Large intestine (tissue), 3 donors: ENCODE results near the gene TET2. TPM values are rescaled to one million over a fixed set of nuclear protein-coding genes. Genes with fewer than 3 reads are reported as not detected.
"Not testable (repeated sequence)": the region's sequence is repeated elsewhere in the genome, so short reads cannot be mapped to it uniquely, and the experiment has no call there.

Experiments
- DNase-seq, 2 donors: peaks; one replicate each; pipeline versions ENCODE4 v3.0.0 to v3.0.0-alpha.2; 2013
- H3K27ac ChIP-seq: one replicate; pipeline ENCODE4 v1.5.1; 2013; ENCODE audit warnings: low read length
- H3K27me3 ChIP-seq: 2 replicates; pipeline ENCODE4 v1.6.1; 2013; ENCODE audit warnings: low read length; ENCODE audit not compliant: control insufficient read depth, insufficient read depth
- H3K36me3 ChIP-seq: 2 replicates; pipeline ENCODE4 v1.6.1; 2013; ENCODE audit warnings: low read length; ENCODE audit not compliant: control insufficient read depth, insufficient read depth
- H3K4me1 ChIP-seq: one replicate; pipeline ENCODE4 v1.6.1; 2013; ENCODE audit warnings: low read length; ENCODE audit not compliant: control insufficient read depth, insufficient read depth
- H3K4me3 ChIP-seq: one replicate; pipeline ENCODE4 v1.5.1; 2013; ENCODE audit warnings: low read length
- H3K9me3 ChIP-seq: one replicate; pipeline ENCODE4 v1.6.1; 2013; ENCODE audit warnings: mild to moderate bottlenecking, low read depth, low read length, moderate library complexity; ENCODE audit not compliant: control insufficient read depth
- WGBS: methylation state at CpG from one replicate; pipeline ENCODE4 v1.1.5; 2013; ENCODE audit warnings: low lambda C conversion rate; ENCODE audit not compliant: insufficient coverage; 5-methylcytosine and 5-hydroxymethylcytosine counted together
- polyA plus RNA-seq: library from polyadenylated mRNA; unstranded; fragments of 120-200 nt; gene quantifications from one replicate; pipeline ENCODE4 v1.2.1, GENCODE V29; 2013

TET2 gene
- polyA plus RNA-seq, 1 donor, result 18.7 TPM

- Histone ChIP-seq H3K27me3 (no peaks in the 10 kb centered on the region), H3K36me3 (no peaks in the 10 kb centered on the region), H3K4me3 (no peak overlapping the region), H3K27ac (no peak overlapping the region), H3K4me1 (no peaks in the 10 kb centered on the region), H3K9me3 (peaks cover 7% of the 10 kb centered on the region)
- DNase-seq, result no peak
- WGBS, result 100% methylated on average over 1 of the region's 1 CpG
Observed at GRCh38 chr4:105283501-105283900, 136.8 kb downstream of the TET2 start.

GRCh38 chr4:105288121-105288520 lies 141.4 kb downstream of the TET2 start:
- Histone ChIP-seq H3K27me3 (no peaks in the 10 kb centered on the region), H3K4me1 (peaks cover 9% of the 10 kb centered on the region), H3K9me3 (peaks cover 11% of the 10 kb centered on the region), H3K4me3 (no peak overlapping the region), H3K36me3 (no peaks in the 10 kb centered on the region), H3K27ac (no peak overlapping the region)
- DNase-seq, result no peak
- WGBS, result no CpG with 5 or more reads among the region's 2 CpGs

- Histone ChIP-seq H3K9me3 (peaks cover 11% of the 10 kb centered on the region), H3K4me3 (no peak overlapping the region), H3K27me3 (no peaks in the 10 kb centered on the region), H3K27ac (peak overlapping the region; percentile 24), H3K4me1 (peaks cover 9% of the 10 kb centered on the region), H3K36me3 (no peaks in the 10 kb centered on the region)
- peak; percentile 47 to 77 for DNase-seq
- 0% methylated on average over 1 of the region's 3 CpGs for WGBS
Observed at GRCh38 chr4:105291925-105292324, 145.2 kb downstream of the TET2 start.

GRCh38 chr4:105293360-105293759 lies 146.7 kb downstream of the TET2 start:
- peaks cover 5% of the 10 kb centered on the region for H3K9me3 ChIP-seq
- H3K27me3 ChIP-seq, result no peaks in the 10 kb centered on the region
- H3K36me3 ChIP-seq, result no peaks in the 10 kb centered on the region
- DNase-seq, result no peak
- H3K4me3 ChIP-seq, result no peak overlapping the region
- H3K4me1 ChIP-seq, result peaks cover 9% of the 10 kb centered on the region
- no peak overlapping the region for H3K27ac ChIP-seq

- DNase-seq, result no peak
- Histone ChIP-seq H3K27ac (no peak overlapping the region), H3K27me3 (no peaks in the 10 kb centered on the region), H3K4me1 (peaks cover 7% of the 10 kb centered on the region), H3K4me3 (no peak overlapping the region), H3K36me3 (no peaks in the 10 kb centered on the region), H3K9me3 (no peaks in the 10 kb centered on the region)
- no CpG with 5 or more reads among the region's 6 CpGs for WGBS
Observed at GRCh38 chr4:105296672-105297071, 150.0 kb downstream of the TET2 start.

- not testable (repeated sequence) for H3K9me3 ChIP-seq, H3K27ac ChIP-seq, H3K4me3 ChIP-seq, H3K4me1 ChIP-seq, H3K27me3 ChIP-seq, DNase-seq, H3K36me3 ChIP-seq
- WGBS, result no CpG with 5 or more reads among the region's 1 CpG
Observed at GRCh38 chr4:105299027-105299426, 152.4 kb downstream of the TET2 start.

- no peaks in the 10 kb centered on the region for H3K36me3 ChIP-seq
- no peak overlapping the region for H3K4me3 ChIP-seq
- no peak for DNase-seq
- H3K4me1 ChIP-seq, result no peaks in the 10 kb centered on the region
- H3K27me3 ChIP-seq, result no peaks in the 10 kb centered on the region
- H3K9me3 ChIP-seq, result no peaks in the 10 kb centered on the region
- H3K27ac ChIP-seq, result no peak overlapping the region
Observed at GRCh38 chr4:105304085-105304484, 157.4 kb downstream of the TET2 start.

- Histone ChIP-seq H3K36me3 (no peaks in the 10 kb centered on the region), H3K27ac (no peak overlapping the region), H3K27me3 (no peaks in the 10 kb centered on the region), H3K9me3 (no peaks in the 10 kb centered on the region), H3K4me3 (no peak overlapping the region), H3K4me1 (no peaks in the 10 kb centered on the region)
- no peak for DNase-seq
- WGBS, result 100% methylated on average over 1 of the region's 5 CpGs
Observed at GRCh38 chr4:105305019-105305836, 158.6 kb downstream of the TET2 start.

- Histone ChIP-seq H3K27ac (no peak overlapping the region), H3K9me3 (no peaks in the 10 kb centered on the region), H3K36me3 (no peaks in the 10 kb centered on the region), H3K4me3 (no peak overlapping the region), H3K4me1 (no peaks in the 10 kb centered on the region), H3K27me3 (no peaks in the 10 kb centered on the region)
- no peak for DNase-seq
- 80% methylated on average over 2 of the region's 5 CpGs for WGBS
Observed at GRCh38 chr4:105306158-105306781, 159.6 kb downstream of the TET2 start.

GRCh38 chr4:105306820-105307219 lies 160.1 kb downstream of the TET2 start:
- H3K27me3 ChIP-seq, result no peaks in the 10 kb centered on the region
- H3K27ac ChIP-seq, result no peak overlapping the region
- no peaks in the 10 kb centered on the region for H3K36me3 ChIP-seq
- no peak for DNase-seq
- H3K9me3 ChIP-seq, result no peaks in the 10 kb centered on the region
- no peak overlapping the region for H3K4me3 ChIP-seq
- no peaks in the 10 kb centered on the region for H3K4me1 ChIP-seq
- 100% methylated on average over 1 of the region's 3 CpGs for WGBS

GRCh38 chr4:105318486-105318885 lies 171.8 kb downstream of the TET2 start:
- WGBS, result no CpG with 5 or more reads among the region's 1 CpG

More at GRCh38 chr4:105318486-105318885, 171.8 kb downstream of the TET2 start:
- Histone ChIP-seq H3K9me3 (no peaks in the 10 kb centered on the region), H3K27me3 (no peaks in the 10 kb centered on the region), H3K27ac (no peak overlapping the region), H3K4me1 (no peaks in the 10 kb centered on the region), H3K4me3 (no peak overlapping the region), H3K36me3 (no peaks in the 10 kb centered on the region)
- no peak for DNase-seq
